Measurements from ENCODE around the gene KCNQ4. TPM values are rescaled to one million over a fixed set of nuclear protein-coding genes. Genes with fewer than 3 reads are reported as not detected.

KCNQ4 gene
- total and polyA plus RNA-seq, 2 of the 8 experiments (the other 6 are each of a cell fraction or from before 2014, with no cell fraction given) = 2.2 to 3.9 TPM

GRCh38 chr1:40776236-40777072 is 7.1 kb upstream of the KCNQ4 start:
- Histone ChIP-seq H3K23ac (ENCODE audit: insufficient read length) (no peak overlapping the region), H3K79me2 (ENCODE audit: control insufficient read depth in 1 of 2, insufficient read depth in 2 of 2, low read length in 2 of 2) (no peaks in the 10 kb centered on the region), H2BK5ac (ENCODE audit: low read depth, low read length) (no peak overlapping the region), H2BK15ac (ENCODE audit: low read length) (no peak overlapping the region), H3K23me2 (ENCODE audit: low read depth, low read length) (peaks cover 2% of the 10 kb centered on the region; the same call in 1 of the 2 replicates), H2BK12ac (ENCODE audit: low read depth, low read length) (no peak overlapping the region), H2AK5ac (ENCODE audit: low read depth, low read length) (no peak overlapping the region), H3K18ac (ENCODE audit: extremely low read depth, low read length) (no peak overlapping the region), H4K8ac (ENCODE audit: extremely low read depth, insufficient read depth, low read length) (no peak overlapping the region), H2BK120ac (replicated peaks; ENCODE audit: low read depth, low read length) (no peak overlapping the region), H3K4me3 (ENCODE audit: extremely low read depth in 1 of 4, insufficient read depth in 2 of 4, low read depth in 3 of 4, low read length in 4 of 4) (no peak overlapping the region), H3K9ac (replicated peaks in 1 of 4; ENCODE audit: extremely low read depth in 1 of 4, low read depth in 3 of 4, low read length in 3 of 4) (no peak overlapping the region), H3K9me3 (ENCODE audit: insufficient read depth in 2 of 2, low read depth in 1 of 2, low read length in 1 of 2) (peaks cover 5% of the 10 kb centered on the region in 2 experiments; a peak in 2 of 4 replicates), H3K4ac (replicated peaks; ENCODE audit: insufficient read length, low read depth, low read length) (no peak overlapping the region), H4K20me1 (replicated peaks in 1 of 2; ENCODE audit: control insufficient read depth in 1 of 2, insufficient read depth in 2 of 2, low read length in 2 of 2) (peaks cover 0 to 3% of the 10 kb centered on the region in 2 experiments), H3K79me1 (ENCODE audit: low read depth, low read length) (no peaks in the 10 kb centered on the region), H4K5ac (ENCODE audit: insufficient read length, low read depth, low read length) (no peak overlapping the region), H2AFZ (ENCODE audit: low read length) (no peak overlapping the region), H3K27me3 (replicated peaks in 1 of 4; ENCODE audit: control insufficient read depth in 3 of 4, extremely low read depth in 1 of 4, insufficient read depth in 3 of 4, low read length in 3 of 4) (peaks cover 0 to 8% (median 5%) of the 10 kb centered on the region in 4 experiments; a peak in 6 of 7 replicates), H3K4me2 (ENCODE audit: insufficient read depth in 1 of 2, low read depth in 2 of 2, low read length in 2 of 2) (no peak overlapping the region), H3K14ac (ENCODE audit: insufficient read length) (no peak overlapping the region), H3K36me3 (ENCODE audit: control insufficient read depth in 2 of 4, insufficient read depth in 4 of 4, low read length in 3 of 4) (peaks cover 0 to 3% (median 1%) of the 10 kb centered on the region in 4 experiments; a peak in 2 of 8 replicates), H3K27ac (ENCODE audit: low read depth, low read length) (no peak overlapping the region), H3K56ac (replicated peaks; ENCODE audit: insufficient read length, low read depth, low read length) (no peak overlapping the region), H4K91ac (replicated peaks; ENCODE audit: insufficient read length, low read length) (no peak overlapping the region), H3K4me1 (replicated peaks in 1 of 4; ENCODE audit: control insufficient read depth in 3 of 4, insufficient read depth in 4 of 4, low read length in 3 of 4) (peaks cover 4 to 25% (median 11%) of the 10 kb centered on the region in 4 experiments; a peak in 6 of 7 replicates), H2BK20ac (ENCODE audit: low read length) (no peak overlapping the region)
- ChIA-PET POLR2A (ENCODE audit: partially characterized antibody) (interaction anchor here (1.0 to 3.5 kb wide), 4 partner anchors 9 to 55 kb away, joined by 3 to 9 read pairs (median 4); no protein-coding TSS in a partner anchor), CTCF (ENCODE audit: partially characterized antibody) (interaction anchor here (3.2 to 14.3 kb wide), 6 partner anchors 17 to 174 kb away, joined by 31 to 325 read pairs (median 117); no protein-coding TSS in a partner anchor)
- DNase-seq (ENCODE audit: low read depth in 1 of 2, low spot score in 2 of 2) = no peak
- FAIRE-seq = no peak
- 88% methylated on average over 4 of the region's 4 CpGs; no CpG with 5 or more reads in 1 of the 2 experiments for WGBS, 2 experiments (ENCODE audit: extremely low coverage in 1 of 2, insufficient coverage in 1 of 2, insufficient read length in 1 of 2, insufficient replicate concordance in 2 of 2, low coverage in 1 of 2, low lambda C conversion rate in 2 of 2, missing lambda C conversion rate in 1 of 2)
- no peak for TF ChIP-seq RFX5 (IDR thresholded peaks at IDR 0.05; ENCODE audit: borderline replicate concordance, low read depth, low read length)
- TF ChIP-seq KDM5A (IDR thresholded peaks at IDR 0.05; ENCODE audit: low read length) = no peak
- TF ChIP-seq HDAC2 (IDR thresholded peaks at IDR 0.05; ENCODE audit: borderline replicate concordance in 1 of 2, low read depth in 2 of 2, low read length in 2 of 2) = no peak
- TF ChIP-seq CHD1 (IDR thresholded peaks at IDR 0.05; ENCODE audit: low read depth, low read length) = no peak
- TF ChIP-seq, protein P1, sequence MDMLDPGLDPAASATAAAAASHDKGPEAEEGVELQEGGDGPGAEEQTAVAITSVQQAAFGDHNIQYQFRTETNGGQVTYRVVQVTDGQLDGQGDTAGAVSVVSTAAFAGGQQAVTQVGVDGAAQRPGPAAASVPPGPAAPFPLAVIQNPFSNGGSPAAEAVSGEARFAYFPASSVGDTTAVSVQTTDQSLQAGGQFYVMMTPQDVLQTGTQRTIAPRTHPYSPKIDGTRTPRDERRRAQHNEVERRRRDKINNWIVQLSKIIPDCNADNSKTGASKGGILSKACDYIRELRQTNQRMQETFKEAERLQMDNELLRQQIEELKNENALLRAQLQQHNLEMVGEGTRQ (IDR thresholded peaks at IDR 0.05; ENCODE audit: low read length) = no peak
- TF ChIP-seq SIX5 (IDR thresholded peaks at IDR 0.05; ENCODE audit: low read depth, low read length) = no peak
- TF ChIP-seq GTF2F1 (IDR thresholded peaks at IDR 0.05; ENCODE audit: borderline replicate concordance, low read depth, low read length) = no peak
- no peak for TF ChIP-seq CEBPB (IDR thresholded peaks at IDR 0.05; ENCODE audit: low read depth, low read length)
